ENCODE data around the gene FOXO3B.
"Not testable (repeated sequence)": the region's sequence is repeated elsewhere in the genome, so short reads cannot be mapped to it uniquely, and the experiment has no call there.

Gene FOXO3B

GRCh38 chr17:18644291-18644690 lies 37.8 kb downstream of the FOXO3B start, which contains the start of gene TBC1D28:
TSS of gene TBC1D28 (minus strand) at chr17:18644391. CDS start at chr17:18641352, 3,039 bp downstream.
- not testable (repeated sequence) for ATAC-seq

- ATAC-seq: not testable (repeated sequence)
Measured at GRCh38 chr17:18643124-18643523, 39.0 kb downstream of the FOXO3B start.

GRCh38 chr17:18638357-18638756 lies 43.8 kb downstream of the FOXO3B start:
- ATAC-seq: not testable (repeated sequence)

GRCh38 chr17:18636237-18636636 lies 45.9 kb downstream of the FOXO3B start:
- ATAC-seq: not testable (repeated sequence)

GRCh38 chr17:18635773-18636172 lies 46.3 kb downstream of the FOXO3B start:
- ATAC-seq: not testable (repeated sequence)

GRCh38 chr17:18634550-18635263 lies 47.4 kb downstream of the FOXO3B start:
- not testable (repeated sequence) for ATAC-seq

All from SK-N-SH treated with all-trans-retinoic acid at 6 μM for 48 hours (cell line).